K562 (cell line): Measurements from ENCODE around the gene PLTP. TPM values are rescaled to one million over a fixed set of nuclear protein-coding genes. Genes with fewer than 3 reads are reported as not detected.

Source experiments
- AFF4 ChIP-seq: sonication (generic); formaldehyde crosslinking; IDR thresholded peaks from 2 replicates; pipeline ENCODE4 v1.8.0; 2023; ENCODE audit warnings: mild to moderate bottlenecking, missing genetic modification reagents
- CHD2 ChIP-seq: IDR thresholded peaks from 2 replicates; pipeline ENCODE4 v1.6.1; 2011; ENCODE audit warnings: low read depth, low read length
- CREM ChIP-seq: IDR thresholded peaks from 2 replicates; pipeline ENCODE4 v1.6.1; 2014; ENCODE audit warnings: antibody characterized with exemption, low read depth
- DEAF1 ChIP-seq: fragments of 450-650 bp; formaldehyde crosslinking; IDR thresholded peaks from 2 replicates; pipeline ENCODE4 v1.4.0; 2020; ENCODE audit warnings: mild to moderate bottlenecking, moderate library complexity
- ETV1 ChIP-seq: fragments of 450-650 bp; conservative IDR thresholded peaks from 2 replicates; pipeline ENCODE4 v1.6.1; 2016; ENCODE audit warnings: missing genetic modification characterization, control low read depth, low read depth, missing compliant biosample characterization
- IRF2 ChIP-seq: sonication (generic); formaldehyde crosslinking; IDR thresholded peaks from 2 replicates; pipeline ENCODE4 v1.8.1; 2022; ENCODE audit warnings: mild to moderate bottlenecking, missing genetic modification reagents
- IRF9 ChIP-seq: fragments of 450-650 bp; IDR thresholded peaks from 2 replicates; pipeline ENCODE4 v1.6.1; 2016; ENCODE audit warnings: missing biosample characterization, missing genetic modification characterization
- JUNB ChIP-seq: fragments of 450-650 bp; formaldehyde crosslinking; conservative IDR thresholded peaks from 2 replicates; pipeline ENCODE4 v1.4.0; 2020; ENCODE audit warnings: mild to moderate bottlenecking
- LCOR ChIP-seq: sonication (generic); formaldehyde crosslinking; IDR thresholded peaks from 2 replicates; pipeline ENCODE4 v1.8.0; 2022; ENCODE audit warnings: mild to moderate bottlenecking, missing genetic modification reagents
- PRDM10 ChIP-seq: fragments of 450-650 bp; IDR thresholded peaks from 2 replicates; pipeline ENCODE4 v1.6.1; 2018; ENCODE audit not compliant: partially characterized antibody
- RNF2 ChIP-seq: sonication (generic); IDR thresholded peaks from 2 replicates; pipeline ENCODE4 v1.6.1; 2016
- TCF7 ChIP-seq: sonication (generic); IDR thresholded peaks from 2 replicates; pipeline ENCODE4 v1.6.1; 2016; ENCODE audit warnings: antibody characterized with exemption, borderline replicate concordance
- TCFL5 ChIP-seq: fragments of 250-450 bp; sonication (Bioruptor Pico); conservative IDR thresholded peaks from 2 replicates; pipeline ENCODE4 v1.6.1; 2021; ENCODE audit warnings: mild to moderate bottlenecking, moderate library complexity, matching md5 sums
- ZBTB12 ChIP-seq: fragments of 250-450 bp; sonication (Bioruptor Pico); IDR thresholded peaks from 2 replicates; pipeline ENCODE4 v1.4.0; 2020
- ZBTB7A ChIP-seq: IDR thresholded peaks from 2 replicates; pipeline ENCODE4 v1.6.1; 2011; ENCODE audit warnings: low read depth, mild to moderate bottlenecking, low read length, moderate library complexity, borderline replicate concordance; ENCODE audit not compliant: control insufficient read depth
- ZFX ChIP-seq: sonication (generic); formaldehyde crosslinking; IDR thresholded peaks from 2 replicates; pipeline ENCODE4 v1.8.0; 2022; ENCODE audit warnings: mild to moderate bottlenecking, missing genetic modification reagents, moderate library complexity
- polyA plus RNA-seq, 8 experiments: library from polyadenylated mRNA; depleted of rRNA in 4 of 8; stranded (reverse) in 5 of 8; unstranded in 3 of 8; fragments of >200 nt; fragmentation: Nextera tagmentation in 2 of 8; fragmentation: Illumina TruSeq in 1 of 8; extraction: Ambion mirVana in 2 of 8; extraction: Trizol in 1 of 8; gene quantifications; 2 replicates each; pipeline versions ENCODE4 v1.2.1 to v1.2.3, GENCODE V29; 2011 to 2014; ENCODE audit warnings: inconsistent platforms in 1 of 8, missing spikeins in 1 of 8
- total RNA-seq, 7 experiments: library from RNA; depleted of rRNA in 6 of 7; stranded (reverse); fragments of >200 nt in 6 of 7; fragmentation: Illumina TruSeq in 2 of 7; extraction: Trizol in 2 of 7; gene quantifications; 2 replicates each; pipeline versions ENCODE4 v1.2.1 to v1.2.3, GENCODE V29; 2011 to 2021; ENCODE audit warnings: low replicate concordance in 1 of 7

Gene PLTP
- total and polyA plus RNA-seq, 9 of the 15 experiments (the other 6 are each of a cell fraction or from before 2014, with no cell fraction given): 2.8 to 29.3 (median 17.6) TPM

GRCh38 chr20:45933266-45934045 lies 21.5 kb upstream of the PLTP start (continued):
- TF ChIP-seq JUNB (CRISPR knock-in tag): no peak
- no peak for TF ChIP-seq ZFX
- no peak for TF ChIP-seq IRF2 (CRISPR knock-in tag)
- no peak for TF ChIP-seq CHD2
- TF ChIP-seq ETV1: peak; percentile 67
- TF ChIP-seq DEAF1 (CRISPR knock-in tag): peak; percentile 23; the same call in 1 of the 2 replicates
- no peak for TF ChIP-seq IRF9 (tag)
- TF ChIP-seq RNF2: no peak
- TF ChIP-seq TCF7: no peak
- TF ChIP-seq TCFL5 (CRISPR knock-in tag): no peak
- TF ChIP-seq AFF4 (CRISPR knock-in tag): peak; percentile 23; the same call in 1 of the 2 replicates
- TF ChIP-seq ZBTB12: no peak
- TF ChIP-seq LCOR (CRISPR knock-in tag): no peak
- no peak for TF ChIP-seq CREM
- peak; percentile 71; the same call in 1 of the 2 replicates for TF ChIP-seq ZBTB7A
- TF ChIP-seq PRDM10: peak; percentile 40
